GM18951 (cell line): ENCODE data around the gene FBXO8.

Experiments used
- POLR2A ChIP-seq: IDR thresholded peaks from 4 replicates; pipeline ENCODE4 v1.6.1; 2011; ENCODE audit warnings: mild to moderate bottlenecking; ENCODE audit not compliant: insufficient read length, insufficient read depth; ENCODE audit errors: extremely low read depth
- in situ Hi-C: fragments of 300-500 bp; cut with MboI; formaldehyde crosslinking; loops from one replicate; pipeline ENCODE4 v1.12.0; 2022; ENCODE audit warnings: low sequenced_read_pairs, mixed read lengths, inconsistent platforms; ENCODE audit not compliant: unreplicated experiment

FBXO8 gene

GRCh38 chr4:174283507-174284471 lies at the start of gene FBXO8, which contains the start of gene CEP44:
FBXO8 (minus strand) TSS chr4:174283667; CDS start chr4:174263092, 20,575 bp downstream.
CEP44 (plus strand) TSS chr4:174283911; CDS start chr4:174299122, 15,211 bp downstream.
- in situ Hi-C loops: no loop called here
- TF ChIP-seq POLR2A: peak; percentile 70

GRCh38 chr4:174332741-174333493 lies 49.5 kb upstream of the FBXO8 start:
- in situ Hi-C loops: no loop called here

GRCh38 chr4:174324725-174325124 lies 41.3 kb upstream of the FBXO8 start:
- in situ Hi-C loops: no loop called here
- no peak for TF ChIP-seq POLR2A

More at GRCh38 chr4:174332741-174333493, 49.5 kb upstream of the FBXO8 start:
- TF ChIP-seq POLR2A: no peak

GRCh38 chr4:174324236-174324635 lies 40.8 kb upstream of the FBXO8 start:
- no peak for TF ChIP-seq POLR2A
- in situ Hi-C loops: no loop called here

- no peak for TF ChIP-seq POLR2A
- in situ Hi-C loops: no loop called here
Measured at GRCh38 chr4:174320494-174321199, 37.2 kb upstream of the FBXO8 start.

GRCh38 chr4:174318829-174319764 lies 35.6 kb upstream of the FBXO8 start:
- in situ Hi-C loops: loop anchor here (10.0 kb wide), 1 partner anchor 104 kb away; no protein-coding TSS in a partner anchor
- no peak for TF ChIP-seq POLR2A

GRCh38 chr4:174317531-174317930 lies 34.1 kb upstream of the FBXO8 start:
- in situ Hi-C loops: loop anchor here (10.0 kb wide), 1 partner anchor 103 kb away; no protein-coding TSS in a partner anchor
- no peak for TF ChIP-seq POLR2A

- in situ Hi-C loops: loop anchor here (10.0 kb wide), 1 partner anchor 102 kb away; no protein-coding TSS in a partner anchor
Measured at GRCh38 chr4:174316954-174317353, 33.5 kb upstream of the FBXO8 start.

GRCh38 chr4:174316546-174316945 lies 33.1 kb upstream of the FBXO8 start:
- no peak for TF ChIP-seq POLR2A
- in situ Hi-C loops: loop anchor here (10.0 kb wide), 1 partner anchor 102 kb away; no protein-coding TSS in a partner anchor

More at GRCh38 chr4:174316954-174317353, 33.5 kb upstream of the FBXO8 start:
- TF ChIP-seq POLR2A: no peak

- no peak for TF ChIP-seq POLR2A
- in situ Hi-C loops: loop anchor here (10.0 kb wide), 1 partner anchor 100 kb away; no protein-coding TSS in a partner anchor
Measured at GRCh38 chr4:174314770-174315169, 31.3 kb upstream of the FBXO8 start.

GRCh38 chr4:174314274-174314673 lies 30.8 kb upstream of the FBXO8 start:
- in situ Hi-C loops: loop anchor here (10.0 kb wide), 1 partner anchor 99 kb away; no protein-coding TSS in a partner anchor

More at GRCh38 chr4:174314274-174314673, 30.8 kb upstream of the FBXO8 start:
- TF ChIP-seq POLR2A: no peak
